Stomach smooth muscle (tissue), 2 donors: ENCODE data around the gene HEATR5A.
"Not testable (repeated sequence)": the region's sequence is repeated elsewhere in the genome, so short reads cannot be mapped to it uniquely, and the experiment has no call there.

Experiments
- H3K27ac ChIP-seq: one replicate; pipeline ENCODE4 v1.7.0; 2013; ENCODE audit warnings: mild to moderate bottlenecking, low read length, inconsistent platforms
- H3K27me3 ChIP-seq, 2 donors: one replicate each; pipeline ENCODE4 v1.7.0; 2013; ENCODE audit warnings: low read length in 2 of 2; ENCODE audit not compliant: insufficient read depth in 2 of 2, control insufficient read depth in 1 of 2
- H3K36me3 ChIP-seq, 2 donors: one replicate each; pipeline ENCODE4 v1.7.0; 2013; ENCODE audit warnings: low read length in 2 of 2; ENCODE audit not compliant: control insufficient read depth in 2 of 2, insufficient read depth in 2 of 2
- H3K4me1 ChIP-seq: one replicate; pipeline ENCODE4 v1.7.0; 2013; ENCODE audit warnings: low read length; ENCODE audit not compliant: control insufficient read depth, insufficient read depth
- H3K4me3 ChIP-seq, 2 donors: one replicate each; pipeline ENCODE4 v1.7.0; 2013; ENCODE audit warnings: low read length in 2 of 2
- H3K9ac ChIP-seq, 2 donors: one replicate each; pipeline ENCODE4 v1.7.0; 2013; ENCODE audit warnings: low read length in 2 of 2, mild to moderate bottlenecking in 1 of 2
- H3K9me3 ChIP-seq, 2 donors: one replicate each; pipeline ENCODE4 v1.7.0; 2013; ENCODE audit warnings: low read length in 2 of 2; ENCODE audit not compliant: control insufficient read depth in 2 of 2
- donor health status: healthy.
- donor health status: Pancreatic carcinoma.

Gene HEATR5A

GRCh38 chr14:31389946-31390345, 30.4 kb downstream of the HEATR5A start:
- Histone ChIP-seq H3K9me3 (no peaks in the 10 kb centered on the region), H3K4me1 (no peaks in the 10 kb centered on the region), H3K4me3 (no peak overlapping the region), H3K27me3 (no peaks in the 10 kb centered on the region), H3K27ac (no peak overlapping the region), H3K9ac (no peak overlapping the region), H3K36me3 (peaks cover 9 to 15% of the 10 kb centered on the region in 2 donors)

DNA sequence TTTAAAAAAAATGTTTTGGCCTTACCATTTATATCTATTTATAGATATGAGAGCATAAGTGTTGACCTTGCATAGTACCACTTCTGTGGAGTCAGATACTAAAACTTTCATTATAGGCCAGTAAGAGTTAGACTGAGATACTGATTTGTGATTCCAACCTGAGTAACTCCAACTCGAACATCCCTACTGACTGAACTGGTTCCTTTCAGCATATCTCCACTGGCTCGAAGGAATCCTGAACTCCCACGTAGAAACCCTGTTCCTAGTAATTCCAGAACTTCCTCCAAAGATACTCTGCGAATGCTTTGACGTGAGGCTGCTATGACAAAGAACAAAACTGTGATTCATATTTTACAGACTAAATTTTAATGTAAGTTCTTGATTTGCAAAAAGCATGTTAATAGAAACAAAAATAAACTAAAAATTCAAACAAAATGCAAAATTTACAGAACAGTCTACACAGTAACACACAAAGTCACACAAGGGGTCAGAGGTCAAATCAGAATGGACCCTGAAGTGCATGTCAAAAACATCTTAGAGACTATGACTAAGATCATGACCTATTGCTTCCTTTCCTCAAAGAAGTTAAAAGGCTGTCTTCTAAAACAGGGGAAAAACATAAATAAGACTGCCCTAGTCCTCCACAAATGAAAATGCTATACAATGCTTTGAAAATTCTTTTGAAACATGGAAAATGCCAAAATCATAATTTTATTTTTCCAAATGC, 31.5 kb downstream of the HEATR5A start:
- Histone ChIP-seq H3K36me3 (peaks cover 7 to 14% of the 10 kb centered on the region in 2 donors), H3K9me3 (no peaks in the 10 kb centered on the region), H3K4me3 (no peak overlapping the region), H3K4me1 (no peaks in the 10 kb centered on the region), H3K27me3 (no peaks in the 10 kb centered on the region), H3K27ac (no peak overlapping the region), H3K9ac (no peak overlapping the region)

DNA sequence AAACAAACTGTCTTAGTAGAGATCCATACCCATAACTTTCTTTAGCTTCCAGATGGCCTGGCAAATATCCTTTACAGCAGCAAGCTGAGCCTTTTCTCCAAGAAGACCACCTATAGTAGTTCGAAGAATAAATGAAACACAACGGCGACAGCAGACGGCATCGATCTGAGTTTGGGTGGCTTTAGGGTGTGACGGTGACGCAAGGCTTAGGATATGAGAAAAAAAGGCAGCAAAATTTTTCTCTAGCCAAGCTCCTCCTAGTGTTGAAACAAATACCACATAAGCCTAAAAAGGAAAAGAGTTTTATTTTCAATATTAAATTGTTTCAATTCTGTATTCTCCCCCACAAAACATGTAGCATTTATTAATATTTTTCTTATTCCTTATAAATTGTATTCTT, 33.3 kb downstream of the HEATR5A start:
- Histone ChIP-seq H3K27me3 (no peaks in the 10 kb centered on the region), H3K4me3 (no peak overlapping the region), H3K9me3 (no peaks in the 10 kb centered on the region), H3K27ac (no peak overlapping the region), H3K9ac (no peak overlapping the region), H3K36me3 (peaks cover 8 to 14% of the 10 kb centered on the region in 2 donors), H3K4me1 (no peaks in the 10 kb centered on the region)

GRCh38 chr14:31386271-31386670, 34.1 kb downstream of the HEATR5A start:
- Histone ChIP-seq H3K27me3 (no peaks in the 10 kb centered on the region), H3K4me3 (no peak overlapping the region), H3K4me1 (no peaks in the 10 kb centered on the region), H3K9ac (no peak overlapping the region), H3K9me3 (no peaks in the 10 kb centered on the region), H3K27ac (no peak overlapping the region), H3K36me3 (peaks cover 14% of the 10 kb centered on the region in 2 donors)

DNA sequence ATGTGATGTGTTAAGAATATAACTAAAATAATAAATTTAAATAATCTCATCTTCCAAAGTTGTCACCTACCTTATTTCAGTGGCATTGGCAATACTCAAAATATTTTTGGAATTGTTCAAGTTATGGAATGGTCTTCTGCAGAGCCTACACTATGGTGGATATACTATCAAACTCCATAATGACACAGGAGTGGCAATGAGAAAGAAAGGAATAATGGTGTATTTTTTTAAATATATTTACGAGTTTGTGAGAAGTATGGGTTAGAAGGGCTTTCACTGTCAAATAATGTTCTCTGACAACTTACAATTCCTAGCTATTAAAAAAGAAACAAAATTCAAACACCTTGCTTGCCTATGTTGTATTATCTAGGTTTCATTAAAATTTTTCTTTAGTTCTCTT, 38.1 kb downstream of the HEATR5A start:
- Histone ChIP-seq H3K9me3 (no peaks in the 10 kb centered on the region), H3K27me3 (no peaks in the 10 kb centered on the region), H3K4me1 (no peaks in the 10 kb centered on the region), H3K4me3 (no peak overlapping the region), H3K9ac (no peak overlapping the region), H3K27ac (no peak overlapping the region), H3K36me3 (peaks cover 14 to 18% of the 10 kb centered on the region in 2 donors)

GRCh38 chr14:31380106-31380505, 40.2 kb downstream of the HEATR5A start:
- Histone ChIP-seq H3K4me1 (no peaks in the 10 kb centered on the region), H3K27ac (no peak overlapping the region), H3K9me3 (no peaks in the 10 kb centered on the region)

GRCh38 chr14:31379125-31379947, 41.0 kb downstream of the HEATR5A start:
- not testable (repeated sequence) for H3K9me3 ChIP-seq, H3K27me3 ChIP-seq, H3K4me1 ChIP-seq, H3K27ac ChIP-seq, H3K9ac ChIP-seq, H3K4me3 ChIP-seq
- peaks cover 15 to 23% of the 10 kb centered on the region in 2 donors for H3K36me3 ChIP-seq

More at GRCh38 chr14:31380106-31380505, 40.2 kb downstream of the HEATR5A start:
- Histone ChIP-seq H3K4me3 (no peak overlapping the region), H3K36me3 (peaks cover 14 to 24% of the 10 kb centered on the region in 2 donors), H3K9ac (no peak overlapping the region), H3K27me3 (no peaks in the 10 kb centered on the region)

DNA sequence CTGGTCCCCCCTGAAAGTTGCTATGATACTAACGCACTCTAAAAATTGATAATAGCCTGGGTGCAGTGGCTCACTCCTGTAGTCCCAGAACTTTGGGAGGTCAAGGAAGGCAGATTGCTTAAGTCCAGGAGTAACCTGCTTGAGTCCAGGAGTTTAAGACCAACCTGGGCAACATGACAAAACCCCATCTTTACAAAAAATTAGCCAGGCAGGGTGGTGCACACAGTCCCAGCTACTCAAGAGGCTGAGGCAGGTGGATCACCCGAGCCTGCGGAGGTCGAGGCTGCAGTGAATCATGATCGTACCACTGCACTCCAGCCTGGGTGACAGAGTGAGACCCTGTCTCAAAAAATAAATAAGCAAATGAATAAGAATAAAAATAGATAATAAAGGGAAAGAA, 42.9 kb downstream of the HEATR5A start:
- peaks cover 10 to 19% of the 10 kb centered on the region in 2 donors for H3K36me3 ChIP-seq
- H3K27ac ChIP-seq: no peak overlapping the region
- H3K4me3 ChIP-seq: no peak overlapping the region
- H3K27me3 ChIP-seq: no peaks in the 10 kb centered on the region
- H3K9ac ChIP-seq: no peak overlapping the region
- H3K9me3 ChIP-seq: no peaks in the 10 kb centered on the region
- no peaks in the 10 kb centered on the region for H3K4me1 ChIP-seq

GRCh38 chr14:31371646-31372045, 48.7 kb downstream of the HEATR5A start:
- H3K27me3 ChIP-seq: no peaks in the 10 kb centered on the region
- no peak overlapping the region for H3K9ac ChIP-seq
- H3K27ac ChIP-seq: no peak overlapping the region
- no peaks in the 10 kb centered on the region for H3K4me1 ChIP-seq
- peaks cover 5 to 16% of the 10 kb centered on the region in 2 donors for H3K36me3 ChIP-seq
- no peaks in the 10 kb centered on the region for H3K9me3 ChIP-seq
- no peak overlapping the region for H3K4me3 ChIP-seq

DNA sequence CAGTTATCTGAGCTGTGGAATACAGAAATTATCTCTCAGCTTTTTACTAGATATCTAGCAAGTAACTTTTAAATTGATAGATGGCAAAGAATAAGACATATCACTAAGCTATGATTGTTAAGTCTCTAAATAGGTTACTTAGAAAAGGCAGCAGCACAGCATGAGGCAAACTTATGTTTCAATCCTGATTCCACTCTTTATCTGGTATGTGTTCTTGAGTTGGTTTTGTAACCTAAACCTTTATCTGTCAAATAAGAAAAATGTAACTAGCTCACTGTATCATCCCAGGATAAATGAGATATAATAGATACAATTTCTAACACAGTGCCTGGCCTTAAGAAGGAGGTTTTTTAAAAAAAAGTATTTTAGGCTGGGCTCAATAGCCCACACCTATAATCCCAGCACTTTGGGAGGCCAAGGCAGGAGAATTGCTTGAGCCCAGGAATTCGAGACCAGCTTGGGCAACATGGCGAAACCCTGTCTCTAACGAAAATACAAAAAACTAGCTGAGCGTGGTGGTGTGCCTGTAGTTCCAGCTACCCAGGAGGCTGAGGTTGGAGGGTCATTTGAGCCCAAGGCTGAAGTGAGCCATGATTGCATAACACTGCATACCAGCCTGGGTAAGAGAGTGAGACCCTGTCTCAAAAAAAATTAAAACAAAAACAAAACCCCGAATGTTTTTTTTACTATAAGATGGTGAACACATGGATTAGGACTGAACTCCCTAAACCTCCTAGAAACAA, 56.8 kb downstream of the HEATR5A start:
- no peaks in the 10 kb centered on the region for H3K27me3 ChIP-seq
- no peaks in the 10 kb centered on the region for H3K4me1 ChIP-seq
- H3K36me3 ChIP-seq: peaks cover 9 to 18% of the 10 kb centered on the region in 2 donors
- no peak overlapping the region for H3K9ac ChIP-seq
- no peaks in the 10 kb centered on the region for H3K9me3 ChIP-seq
- no peak overlapping the region for H3K27ac ChIP-seq
- no peak overlapping the region for H3K4me3 ChIP-seq
